ENCODE measurements around the gene RNF167. TPM values are rescaled to one million over a fixed set of nuclear protein-coding genes. Genes with fewer than 3 reads are reported as not detected.
A peak's percentile ranks its signal among the peaks of the same experiment; 100 is the strongest.

The RNF167 gene
- total RNA-seq, 3 donors from 2014 or later: 121 to 140 (median 129) TPM

DNA sequence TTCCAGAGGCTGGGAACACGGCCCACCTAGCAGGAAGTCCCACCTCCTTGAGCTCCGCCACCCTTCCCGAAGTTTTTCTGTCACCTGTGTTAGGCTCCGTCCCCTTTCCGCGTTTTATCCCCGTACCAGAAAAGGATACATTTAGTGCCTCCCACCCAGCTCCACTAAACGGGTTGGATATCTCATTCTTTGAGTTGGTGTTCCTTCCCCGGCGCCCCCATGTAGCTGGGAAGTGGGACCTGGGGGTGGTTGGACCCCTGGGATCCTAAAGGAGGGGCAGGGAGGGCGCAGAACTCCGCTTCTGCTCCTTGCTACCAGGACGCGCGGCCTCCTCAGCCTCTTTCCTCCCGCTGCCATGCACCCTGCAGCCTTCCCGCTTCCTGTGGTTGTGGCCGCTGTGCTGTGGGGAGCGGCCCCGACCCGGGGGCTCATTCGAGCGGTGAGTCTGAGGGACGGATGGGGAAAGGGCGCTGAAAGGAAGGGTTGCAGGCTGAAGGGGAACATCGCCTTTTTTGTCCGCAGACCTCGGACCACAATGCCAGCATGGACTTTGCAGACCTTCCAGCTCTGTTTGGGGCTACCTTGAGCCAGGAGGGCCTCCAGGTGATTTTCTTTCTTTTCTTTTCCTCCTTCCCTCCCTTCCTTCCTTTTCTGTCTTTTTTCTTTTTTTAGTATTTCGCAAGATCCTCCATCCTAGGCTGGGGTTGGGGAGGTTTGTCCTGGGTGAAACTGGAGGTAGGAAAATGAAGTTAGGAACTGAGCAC lies 669 bp downstream of the RNF167 start:
- Mint-ChIP-seq H3K4me3 (peak overlapping the region; percentile 95), H3K36me3 (ENCODE audit: insufficient read depth) (peaks cover 33% of the 10 kb centered on the region), H3K4me1 (ENCODE audit: low read depth) (peaks cover 65% of the 10 kb centered on the region), H3K27me3 (ENCODE audit: low read depth) (no peaks in the 10 kb centered on the region), H3K9me3 (no peaks in the 10 kb centered on the region)
- ATAC-seq (peak; percentile 2), DNase-seq (no peak)

DNA sequence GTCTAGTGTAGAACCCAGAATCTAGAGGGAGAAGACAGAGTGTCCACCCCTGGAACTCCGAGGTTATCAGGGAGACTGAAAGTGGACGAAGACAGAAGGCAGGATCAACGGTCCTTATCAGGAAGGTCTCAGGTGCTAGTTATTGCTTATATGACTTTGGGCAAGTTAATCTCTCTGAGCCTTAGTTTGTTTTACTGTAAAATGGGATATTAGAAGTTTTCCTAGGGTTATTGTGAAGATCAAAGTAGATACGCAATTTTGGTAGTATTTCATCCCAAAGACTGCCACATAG lies 1.2 kb downstream of the RNF167 start:
- Mint-ChIP-seq H3K36me3 (ENCODE audit: insufficient read depth) (peaks cover 36% of the 10 kb centered on the region), H3K4me3 (peak overlapping the region; percentile 95), H3K9me3 (no peaks in the 10 kb centered on the region)

DNA sequence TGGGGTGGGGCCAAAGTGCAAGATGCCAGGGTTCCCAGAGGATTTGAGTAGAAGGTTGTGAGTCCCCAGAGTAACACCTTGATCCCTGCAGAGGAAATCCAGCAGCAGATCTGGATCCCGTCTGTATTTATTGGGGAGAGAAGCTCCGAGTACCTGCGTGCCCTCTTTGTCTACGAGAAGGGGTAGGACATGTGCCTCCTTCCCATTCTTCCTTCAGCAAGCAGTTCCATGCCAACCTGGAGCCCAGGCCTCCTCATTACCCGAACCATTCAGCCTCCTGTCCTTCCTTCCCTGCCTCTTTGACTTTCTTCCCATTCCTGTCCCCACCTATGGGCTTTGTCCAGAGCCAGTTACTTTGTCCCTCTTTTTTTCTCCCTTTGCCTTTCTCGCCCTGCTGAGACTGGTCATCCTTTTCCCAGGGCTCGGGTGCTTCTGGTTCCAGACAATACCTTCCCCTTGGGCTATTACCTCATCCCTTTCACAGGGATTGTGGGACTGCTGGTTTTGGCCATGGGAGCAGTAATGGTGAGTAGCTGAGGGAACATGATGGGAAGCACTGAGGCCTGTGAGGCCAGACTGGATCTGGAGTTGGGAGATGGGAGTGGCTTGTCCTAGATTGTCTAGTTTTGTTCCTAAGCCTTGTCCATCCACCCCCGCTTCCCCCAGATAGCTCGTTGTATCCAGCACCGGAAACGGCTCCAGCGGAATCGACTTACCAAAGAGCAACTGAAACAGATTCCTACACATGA lies 2.9 kb downstream of the RNF167 start:
- peaks cover 43% of the 10 kb centered on the region for H3K36me3 Mint-ChIP-seq (ENCODE audit: insufficient read depth)
- peak overlapping the region; percentile 95 for H3K4me3 Mint-ChIP-seq
- DNase-seq: no peak
- ATAC-seq: no peak
- no peaks in the 10 kb centered on the region for H3K9me3 Mint-ChIP-seq
- H3K27me3 Mint-ChIP-seq (ENCODE audit: low read depth): no peaks in the 10 kb centered on the region
- peaks cover 68% of the 10 kb centered on the region for H3K4me1 Mint-ChIP-seq (ENCODE audit: low read depth)

More for the DNA sequence above, 1.2 kb downstream of the RNF167 start:
- no peak for DNase-seq
- no peaks in the 10 kb centered on the region for H3K27me3 Mint-ChIP-seq (ENCODE audit: low read depth)
- peaks cover 63% of the 10 kb centered on the region for H3K4me1 Mint-ChIP-seq (ENCODE audit: low read depth)
- no peak for ATAC-seq

DNA sequence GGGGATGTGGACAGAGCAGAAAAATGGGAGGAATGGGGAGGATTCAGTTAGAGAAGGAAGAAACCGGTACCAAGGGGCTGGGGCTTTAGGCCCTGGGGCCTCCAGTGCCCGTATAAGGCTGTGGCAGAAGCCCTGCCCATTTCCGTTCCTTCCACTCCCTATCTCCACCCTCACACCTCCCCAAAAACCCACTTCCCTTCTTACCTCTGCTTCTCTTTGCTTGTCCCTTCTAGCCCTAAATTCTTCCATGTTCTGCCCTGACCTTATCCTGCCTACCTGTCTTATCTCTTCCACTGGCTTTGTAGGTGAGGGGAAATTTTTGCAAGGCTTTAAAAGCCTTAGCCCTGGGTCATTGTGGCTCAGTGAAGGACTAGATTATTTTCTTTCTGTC lies 4.1 kb downstream of the RNF167 start:
- no peaks in the 10 kb centered on the region for H3K9me3 Mint-ChIP-seq
- DNase-seq (no peak), ATAC-seq (no peak)
- H3K36me3 Mint-ChIP-seq (ENCODE audit: insufficient read depth): peaks cover 43% of the 10 kb centered on the region
- H3K4me1 Mint-ChIP-seq (ENCODE audit: low read depth): peaks cover 57% of the 10 kb centered on the region
- no peaks in the 10 kb centered on the region for H3K27me3 Mint-ChIP-seq (ENCODE audit: low read depth)
- peak overlapping the region; percentile 94 for H3K4me3 Mint-ChIP-seq

DNA sequence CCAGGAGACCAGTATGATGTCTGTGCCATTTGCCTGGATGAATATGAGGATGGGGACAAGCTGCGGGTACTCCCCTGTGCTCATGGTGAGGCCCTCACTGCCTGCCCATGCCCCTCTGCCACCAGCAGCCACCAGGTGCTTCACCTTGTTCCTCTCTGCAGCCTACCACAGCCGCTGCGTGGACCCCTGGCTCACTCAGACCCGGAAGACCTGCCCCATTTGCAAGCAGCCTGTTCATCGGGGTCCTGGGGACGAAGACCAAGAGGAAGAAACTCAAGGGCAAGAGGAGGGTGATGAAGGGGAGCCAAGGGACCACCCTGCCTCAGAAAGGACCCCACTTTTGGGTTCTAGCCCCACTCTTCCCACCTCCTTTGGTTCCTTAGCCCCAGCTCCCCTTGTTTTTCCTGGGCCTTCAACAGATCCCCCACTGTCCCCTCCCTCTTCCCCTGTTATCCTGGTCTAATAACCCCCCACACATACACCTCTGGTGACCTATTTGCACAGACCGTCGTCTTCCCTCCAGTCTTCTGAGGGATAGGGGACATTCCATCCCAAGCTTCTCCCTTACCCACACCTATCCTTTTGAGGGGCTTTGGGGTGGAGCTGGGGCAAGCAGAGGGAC lies 4.6 kb downstream of the RNF167 start:
- ATAC-seq: no peak
- Mint-ChIP-seq H3K9me3 (no peaks in the 10 kb centered on the region), H3K4me1 (ENCODE audit: low read depth) (peaks cover 55% of the 10 kb centered on the region), H3K36me3 (ENCODE audit: insufficient read depth) (peaks cover 43% of the 10 kb centered on the region), H3K4me3 (peak overlapping the region; percentile 94), H3K27me3 (ENCODE audit: low read depth) (no peaks in the 10 kb centered on the region)
- no peak for DNase-seq

DNA sequence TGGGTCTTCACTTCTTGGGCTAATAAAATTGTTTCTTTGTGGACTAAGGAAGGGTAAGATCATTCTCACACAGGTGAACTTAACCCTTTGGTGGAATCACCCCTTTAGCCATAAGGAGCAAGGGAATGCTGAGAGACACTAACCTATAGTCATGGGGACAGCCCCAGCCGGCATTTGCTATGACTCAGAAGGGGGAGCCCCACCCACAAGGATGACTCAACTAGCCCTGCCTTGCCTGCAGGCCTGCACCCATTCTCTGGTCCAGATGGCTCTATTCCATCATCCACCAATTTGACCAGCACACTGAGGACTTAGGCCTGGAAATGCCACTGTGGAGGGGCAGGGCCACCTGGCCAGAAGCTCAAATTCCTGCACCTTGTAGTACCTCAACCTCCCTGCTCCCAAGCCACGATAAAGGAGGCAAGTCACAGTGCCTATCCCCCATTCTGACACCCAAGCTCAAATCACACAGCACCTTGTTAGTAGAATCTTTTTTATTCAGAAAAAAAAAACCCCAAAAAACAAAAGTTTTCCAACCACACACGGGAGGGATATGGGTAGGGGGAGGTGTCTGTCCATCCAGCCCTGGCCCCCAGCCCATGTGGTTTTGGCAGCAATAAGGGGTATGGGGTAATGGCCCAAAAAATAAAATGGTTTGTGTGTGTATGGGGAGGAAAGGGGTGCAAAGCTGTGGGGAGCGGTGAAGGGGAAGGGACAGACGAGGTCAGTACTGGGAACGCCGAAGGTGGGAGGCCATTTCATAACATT lies 5.3 kb downstream of the RNF167 start:
- H3K9me3 Mint-ChIP-seq: no peaks in the 10 kb centered on the region
- H3K4me1 Mint-ChIP-seq (ENCODE audit: low read depth): peaks cover 58% of the 10 kb centered on the region
- ATAC-seq: peak; percentile 32 to 33

DNA sequence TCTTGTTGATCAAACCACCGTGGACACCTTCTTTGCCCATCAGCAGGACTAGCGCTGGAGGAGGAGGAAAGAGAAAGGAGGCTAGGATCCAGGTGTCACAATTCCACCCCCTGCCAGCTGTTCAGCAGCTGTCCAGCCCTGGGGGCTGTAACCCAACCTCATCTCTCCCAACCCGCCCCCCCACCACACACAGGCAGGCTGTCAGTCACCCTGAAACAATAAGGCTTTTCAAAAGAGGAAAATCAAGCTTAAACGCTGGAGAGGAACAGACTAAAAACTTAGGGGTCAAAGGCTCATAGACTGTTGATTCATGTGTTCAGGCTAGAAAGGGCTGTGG lies 5.8 kb downstream of the RNF167 start:
- no peak for DNase-seq
- no peak for ATAC-seq
- Mint-ChIP-seq H3K4me3 (peak overlapping the region; percentile 94), H3K27me3 (ENCODE audit: low read depth) (no peaks in the 10 kb centered on the region), H3K4me1 (ENCODE audit: low read depth) (peaks cover 64% of the 10 kb centered on the region), H3K36me3 (ENCODE audit: insufficient read depth) (peaks cover 43% of the 10 kb centered on the region), H3K9me3 (no peaks in the 10 kb centered on the region)

More for the DNA sequence above, 5.3 kb downstream of the RNF167 start:
- Mint-ChIP-seq H3K27me3 (ENCODE audit: low read depth) (no peaks in the 10 kb centered on the region), H3K4me3 (peak overlapping the region; percentile 94), H3K36me3 (ENCODE audit: insufficient read depth) (peaks cover 43% of the 10 kb centered on the region)
- DNase-seq: peak; percentile 80

DNA sequence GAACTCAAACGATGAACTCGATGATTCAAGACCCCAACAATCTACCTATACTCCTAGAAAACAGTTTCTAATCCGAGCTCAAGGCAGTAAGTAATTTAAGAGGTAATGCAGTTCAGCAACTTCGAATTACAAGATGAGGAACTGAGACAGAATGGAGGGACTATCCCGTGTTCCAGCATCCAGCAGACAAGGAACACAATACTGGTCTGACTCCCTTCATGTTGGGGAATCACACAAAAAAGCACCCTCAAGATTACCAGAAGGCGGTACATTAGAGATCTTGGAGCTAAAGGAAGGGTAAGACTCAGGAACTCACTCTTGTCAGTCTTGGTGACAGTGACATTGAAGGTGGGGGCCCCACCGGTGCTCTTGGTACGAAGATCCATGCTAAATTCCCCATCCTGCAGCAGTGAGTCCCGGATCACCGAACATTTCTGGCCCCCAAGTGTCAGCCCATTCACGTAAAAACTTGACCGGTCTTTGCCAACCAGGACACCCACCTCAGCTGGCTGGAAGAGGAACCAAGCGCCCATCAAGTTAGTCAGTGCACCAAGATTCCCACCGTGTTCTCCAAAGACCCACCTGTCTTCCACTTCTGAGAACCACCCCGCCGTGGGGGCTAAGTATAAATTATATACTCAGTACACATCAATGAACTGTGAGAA lies 6.4 kb downstream of the RNF167 start:
- ATAC-seq (no peak), DNase-seq (no peak)
- Mint-ChIP-seq H3K9me3 (no peaks in the 10 kb centered on the region), H3K4me3 (peak overlapping the region; percentile 94), H3K4me1 (ENCODE audit: low read depth) (peaks cover 62% of the 10 kb centered on the region), H3K36me3 (ENCODE audit: insufficient read depth) (peaks cover 38% of the 10 kb centered on the region), H3K27me3 (ENCODE audit: low read depth) (no peaks in the 10 kb centered on the region)

DNA sequence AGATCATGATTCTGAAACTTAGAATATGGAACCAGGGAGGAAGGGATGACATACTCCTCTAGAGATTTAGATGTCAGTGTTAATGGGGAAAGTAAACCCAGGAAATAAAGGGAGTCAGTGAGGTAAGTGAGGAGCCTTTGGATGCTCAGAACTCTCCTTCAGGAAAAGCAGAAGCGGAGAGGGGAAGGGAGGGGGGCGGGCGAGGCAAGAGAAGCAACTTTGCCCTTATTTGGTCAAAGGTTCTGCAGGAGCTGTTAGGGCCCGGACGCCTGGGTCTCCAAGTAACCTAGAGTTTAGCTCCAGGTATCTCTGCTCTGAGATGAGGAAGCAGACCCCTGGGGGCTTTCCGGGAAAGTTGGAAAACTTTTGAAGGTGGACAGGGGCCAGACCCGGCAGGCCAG lies 6.9 kb downstream of the RNF167 start:
- Mint-ChIP-seq H3K36me3 (ENCODE audit: insufficient read depth) (peaks cover 33% of the 10 kb centered on the region), H3K9me3 (no peaks in the 10 kb centered on the region), H3K27me3 (ENCODE audit: low read depth) (no peaks in the 10 kb centered on the region), H3K4me1 (ENCODE audit: low read depth) (peaks cover 57% of the 10 kb centered on the region), H3K4me3 (peak overlapping the region; percentile 94)
- DNase-seq: no peak
- no peak for ATAC-seq

DNA sequence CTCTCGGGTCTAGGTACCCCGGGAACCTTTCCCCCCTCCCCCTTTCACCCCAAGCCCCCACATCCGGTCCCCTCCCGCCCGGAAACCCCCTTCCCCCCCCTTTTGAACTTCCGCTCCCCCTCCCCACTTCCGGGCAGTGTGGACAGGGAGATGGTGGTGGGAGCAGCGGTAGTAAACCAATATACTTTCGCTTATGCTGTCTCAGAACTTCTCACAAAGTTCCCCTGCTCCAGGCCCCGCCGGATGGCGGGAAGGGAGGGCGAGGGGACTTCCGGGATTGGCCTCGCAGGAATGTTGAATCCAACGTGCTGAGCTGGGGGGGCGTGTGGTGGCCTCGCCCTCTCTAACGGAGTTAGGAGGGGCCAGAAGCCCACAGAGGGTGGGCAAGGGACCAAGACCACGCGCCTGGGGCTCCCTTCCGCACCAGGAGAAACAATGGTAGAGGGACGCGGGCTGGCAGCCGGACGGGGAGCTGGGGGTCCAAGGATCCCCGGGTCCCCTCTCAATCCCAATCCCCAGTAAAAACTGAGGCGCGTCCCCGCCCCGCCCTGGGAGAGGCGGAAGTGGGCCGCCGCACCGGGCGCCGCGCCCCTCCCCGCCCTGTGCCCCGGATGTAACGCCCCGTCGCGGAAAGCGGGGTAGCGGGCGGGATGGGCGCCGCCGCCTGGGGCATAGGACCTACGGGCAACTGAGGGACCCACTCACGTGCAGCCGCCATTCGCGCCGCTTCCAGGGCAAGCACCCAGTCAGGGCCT lies 7.5 kb downstream of the RNF167 start:
- Mint-ChIP-seq H3K36me3 (ENCODE audit: insufficient read depth) (peaks cover 33% of the 10 kb centered on the region), H3K27me3 (ENCODE audit: low read depth) (no peaks in the 10 kb centered on the region), H3K4me3 (peak overlapping the region; percentile 94), H3K4me1 (ENCODE audit: low read depth) (peaks cover 51% of the 10 kb centered on the region), H3K9me3 (no peaks in the 10 kb centered on the region)
- DNase-seq (peak; percentile 59), ATAC-seq (peak; percentile 27 to 29)

DNA sequence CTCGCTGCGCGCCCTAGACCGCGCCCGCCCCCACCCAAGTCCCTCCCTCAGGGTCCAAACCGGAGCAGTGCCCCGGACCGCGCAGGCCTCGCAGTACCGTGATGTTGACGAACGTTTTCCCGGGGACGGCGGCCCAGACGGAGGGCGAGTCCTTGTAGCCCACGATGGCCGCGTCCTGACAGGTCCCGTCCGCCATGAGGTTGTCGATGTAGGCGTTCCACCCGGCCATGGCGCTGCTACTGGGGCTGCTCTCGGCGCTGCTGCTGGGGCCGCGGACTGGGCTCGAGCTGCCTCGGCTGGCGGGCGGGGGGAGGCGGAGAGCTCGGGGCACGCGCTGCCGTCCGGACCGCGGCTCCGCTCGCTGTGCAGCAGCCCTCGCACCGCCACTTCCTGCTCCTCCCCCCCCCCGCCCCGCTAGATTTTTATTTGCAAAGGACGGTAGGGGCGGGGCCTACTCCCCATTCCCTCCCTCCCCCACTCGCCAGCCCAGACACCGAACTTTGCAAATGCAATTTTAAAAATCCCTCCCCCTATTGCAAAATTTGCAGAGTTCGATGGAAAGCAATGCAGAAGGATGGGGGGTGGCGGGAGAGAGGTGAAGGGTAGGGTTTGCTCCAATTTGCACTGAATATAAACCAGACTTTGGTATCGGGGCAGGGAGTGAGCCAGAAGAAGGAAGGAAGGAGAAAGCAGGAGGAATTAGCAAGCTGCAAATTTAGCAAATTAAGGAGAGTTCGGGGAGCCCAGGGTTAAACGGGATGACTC lies 8.3 kb downstream of the RNF167 start, which contains the start of gene PFN1:
TSS of gene PFN1 (minus strand) at position 365 of the 765 bp plus-strand sequence. CDS start at position 229, 136 bp downstream.
- peak within 1 kb of the TSS; percentile 94 for H3K4me3 Mint-ChIP-seq
- H3K4me1 Mint-ChIP-seq (ENCODE audit: low read depth): peaks cover 43% of the 10 kb centered on the region
- ATAC-seq: peak; percentile 49 to 51
- DNase-seq: peak; percentile 88
- peaks cover 29% of the 10 kb centered on the region for H3K36me3 Mint-ChIP-seq (ENCODE audit: insufficient read depth)
- H3K9me3 Mint-ChIP-seq: no peaks in the 10 kb centered on the region
- H3K27me3 Mint-ChIP-seq (ENCODE audit: low read depth): no peaks in the 10 kb centered on the region

DNA sequence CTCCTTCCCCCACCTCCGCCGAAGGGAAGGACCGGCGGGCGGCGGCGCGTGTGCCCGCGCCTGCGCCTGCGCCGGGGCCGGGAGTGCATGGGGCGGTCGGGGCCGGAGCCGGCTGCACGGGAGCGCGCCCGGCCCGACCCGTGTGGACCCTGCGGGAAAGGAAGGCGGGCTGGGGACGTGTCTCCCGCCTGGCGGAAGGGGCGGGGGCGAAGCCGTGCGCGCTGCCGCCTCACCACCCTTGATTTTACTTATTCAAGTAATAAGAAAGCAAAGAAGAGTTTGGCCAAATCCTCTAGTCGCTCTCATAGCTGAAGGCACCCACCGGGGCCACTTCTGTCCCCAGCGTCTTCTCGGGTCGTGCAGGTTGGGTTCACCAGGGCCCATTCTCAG lies 8.9 kb downstream of the RNF167 start:
- H3K27me3 Mint-ChIP-seq (ENCODE audit: low read depth): no peaks in the 10 kb centered on the region
- H3K4me1 Mint-ChIP-seq (ENCODE audit: low read depth): peaks cover 37% of the 10 kb centered on the region

More for the DNA sequence above, 8.9 kb downstream of the RNF167 start:
- DNase-seq (peak; percentile 55), ATAC-seq (peak; percentile 44 to 47)
- H3K36me3 Mint-ChIP-seq (ENCODE audit: insufficient read depth): peaks cover 28% of the 10 kb centered on the region
- peak overlapping the region; percentile 94 for H3K4me3 Mint-ChIP-seq
- H3K9me3 Mint-ChIP-seq: no peaks in the 10 kb centered on the region
